HG02571 (cell line): ENCODE measurements around the gene ZSCAN26.
A peak's percentile ranks its signal among the peaks of the same experiment; 100 is the strongest.

ENCODE experiments used
- ATAC-seq: cut with Tn5 transposase; IDR thresholded peaks from one replicate; pipeline ENCODE4 v1.9.1; 2021; ENCODE audit warnings: mild to moderate bottlenecking, moderate library complexity; ENCODE audit not compliant: unreplicated experiment

Gene ZSCAN26

GRCh38 chr6:28266962-28267694, at the start of gene ZSCAN26:
Gene ZSCAN26, plus strand, starts transcription at chr6:28267143. Its CDS starts 4,777 bp downstream, at chr6:28271920.
- ATAC-seq, result peak; percentile 92

GRCh38 chr6:28217890-28218289, 49.1 kb upstream of the ZSCAN26 start:
- ATAC-seq, result no peak

- ATAC-seq, result peak; percentile 84
Measured at GRCh38 chr6:28218312-28219248, 48.4 kb upstream of the ZSCAN26 start.

- no peak for ATAC-seq
Measured at GRCh38 chr6:28220257-28221133, 46.4 kb upstream of the ZSCAN26 start.

- ATAC-seq, result no peak
Measured at GRCh38 chr6:28224131-28225055, 42.5 kb upstream of the ZSCAN26 start.

- peak; percentile 89 for ATAC-seq
Measured at GRCh38 chr6:28225056-28225834, 41.7 kb upstream of the ZSCAN26 start, which contains the start of gene ZSCAN9. Gene ZSCAN9, plus strand, starts transcription at chr6:28225275. Its CDS starts 1,810 bp downstream, at chr6:28227085.

GRCh38 chr6:28226460-28226859, 40.5 kb upstream of the ZSCAN26 start:
- ATAC-seq, result no peak

GRCh38 chr6:28232785-28233184, 34.2 kb upstream of the ZSCAN26 start:
- no peak for ATAC-seq

GRCh38 chr6:28235912-28236452, 31.0 kb upstream of the ZSCAN26 start:
- no peak for ATAC-seq

- no peak for ATAC-seq
Measured at GRCh38 chr6:28239636-28240035, 27.3 kb upstream of the ZSCAN26 start.

GRCh38 chr6:28240471-28240870, 26.5 kb upstream of the ZSCAN26 start:
- ATAC-seq, result no peak

- no peak for ATAC-seq
Measured at GRCh38 chr6:28243946-28244345, 23.0 kb upstream of the ZSCAN26 start.

GRCh38 chr6:28245206-28245941, 21.6 kb upstream of the ZSCAN26 start:
- no peak for ATAC-seq

- no peak for ATAC-seq
Measured at GRCh38 chr6:28248916-28249315, 18.0 kb upstream of the ZSCAN26 start.

GRCh38 chr6:28250747-28251146, 16.2 kb upstream of the ZSCAN26 start:
- ATAC-seq, result no peak

GRCh38 chr6:28251661-28252008, 15.3 kb upstream of the ZSCAN26 start:
- ATAC-seq, result peak; percentile 38

- peak; percentile 74 for ATAC-seq
Measured at GRCh38 chr6:28252009-28252975, 14.7 kb upstream of the ZSCAN26 start, which contains the start of gene ZKSCAN4. Gene ZKSCAN4, minus strand, starts transcription at chr6:28252269. Its CDS starts 289 bp downstream, at chr6:28251980.
